Hepatic stellate cell (primary cell): ENCODE measurements around the gene RBX1.
"Not testable (repeated sequence)": the region's sequence is repeated elsewhere in the genome, so short reads cannot be mapped to it uniquely, and the experiment has no call there.

Source experiments
- DNase-seq: peaks from one replicate; pipeline ENCODE4 v3.0.0; 2011; ENCODE audit warnings: low spot score

The RBX1 gene

GRCh38 chr22:40950962-40951794 lies at the start of gene RBX1:
RBX1 (plus strand) TSS chr22:40951378; CDS start chr22:40951399, 21 bp downstream.
- DNase-seq = peak; percentile 99

- no peak for DNase-seq
Measured at GRCh38 chr22:40904101-40904500, 47.1 kb upstream of the RBX1 start.

GRCh38 chr22:40908895-40909294 lies 42.3 kb upstream of the RBX1 start:
- no peak for DNase-seq

GRCh38 chr22:40911772-40912171 lies 39.4 kb upstream of the RBX1 start:
- DNase-seq = peak; percentile 42

- not testable (repeated sequence) for DNase-seq
Measured at GRCh38 chr22:40912987-40913386, 38.2 kb upstream of the RBX1 start.

GRCh38 chr22:40919446-40919845 lies 31.7 kb upstream of the RBX1 start:
- DNase-seq = no peak

- DNase-seq = no peak
Measured at GRCh38 chr22:40920526-40920925, 30.7 kb upstream of the RBX1 start.

- peak; percentile 44 for DNase-seq
Measured at GRCh38 chr22:40922484-40923303, 28.5 kb upstream of the RBX1 start.

- DNase-seq = no peak
Measured at GRCh38 chr22:40928657-40929056, 22.5 kb upstream of the RBX1 start.

- no peak for DNase-seq
Measured at GRCh38 chr22:40932396-40932795, 18.8 kb upstream of the RBX1 start.

GRCh38 chr22:40939202-40939601 lies 12.0 kb upstream of the RBX1 start:
- DNase-seq = no peak

GRCh38 chr22:40951795-40952605 lies 822 bp downstream of the RBX1 start:
- DNase-seq = no peak

GRCh38 chr22:40953471-40953870 lies 2.3 kb downstream of the RBX1 start:
- DNase-seq = no peak

- DNase-seq = no peak
Measured at GRCh38 chr22:40954113-40954512, 2.9 kb downstream of the RBX1 start.

GRCh38 chr22:40955571-40955970 lies 4.4 kb downstream of the RBX1 start:
- no peak for DNase-seq

- no peak for DNase-seq
Measured at GRCh38 chr22:40957601-40958000, 6.4 kb downstream of the RBX1 start.

- no peak for DNase-seq
Measured at GRCh38 chr22:40958299-40958698, 7.1 kb downstream of the RBX1 start.

GRCh38 chr22:40960145-40960544 lies 9.0 kb downstream of the RBX1 start:
- DNase-seq = no peak

GRCh38 chr22:40965936-40966725 lies 15.0 kb downstream of the RBX1 start:
- DNase-seq = no peak

GRCh38 chr22:40966726-40967085 lies 15.5 kb downstream of the RBX1 start:
- no peak for DNase-seq

GRCh38 chr22:40967111-40967760 lies 16.1 kb downstream of the RBX1 start:
- no peak for DNase-seq
